Suprapubic skin (tissue), 4 donors: ENCODE measurements around the gene WAPL.

ENCODE experiments used
- CTCF ChIP-seq, 2 donors: fragments of 200-600 bp in 1 of 2; fragments of 450-650 bp in 1 of 2; sonication (generic) in 1 of 2; IDR thresholded peaks; one replicate each; pipeline ENCODE4 v1.5.1; 2016 to 2019; ENCODE audit warnings: antibody characterized with exemption in 2 of 2, mild to moderate bottlenecking in 1 of 2, moderate library complexity in 1 of 2
- EP300 ChIP-seq: sonication (generic); formaldehyde crosslinking; IDR thresholded peaks from one replicate; pipeline ENCODE4 v1.6.1; 2017; ENCODE audit warnings: antibody characterized with exemption
- POLR2A ChIP-seq, 2 donors: fragments of 450-650 bp; IDR thresholded peaks; one replicate each; pipeline ENCODE4 v1.6.1; 2017; ENCODE audit warnings: antibody characterized with exemption in 2 of 2, mild to moderate bottlenecking in 2 of 2, moderate library complexity in 2 of 2
- POLR2AphosphoS5 ChIP-seq, 3 donors: sonication (generic); formaldehyde crosslinking; IDR thresholded peaks; one replicate each; pipeline ENCODE4 v1.6.1; 2017; ENCODE audit warnings: antibody characterized with exemption in 3 of 3

DNA sequence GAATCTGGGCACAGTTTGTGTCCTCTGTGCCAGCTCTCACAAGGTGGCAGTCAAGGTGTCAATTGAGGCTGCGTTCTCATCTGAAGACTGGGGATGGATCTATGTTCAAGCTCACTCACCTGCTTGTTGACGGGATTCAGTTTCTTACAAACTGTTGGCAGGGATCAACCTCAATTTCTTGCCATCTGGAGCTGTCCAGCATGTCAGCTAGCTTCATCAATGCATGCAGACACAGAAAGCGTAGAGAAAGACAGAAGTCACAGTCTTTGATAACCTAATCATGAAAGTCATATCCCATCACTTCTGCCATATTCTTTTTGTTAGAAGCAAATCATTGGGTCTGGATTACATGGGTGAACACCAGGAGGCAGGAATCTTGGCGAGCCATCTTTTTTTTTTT lies 32.0 kb upstream of the WAPL start:
- TF ChIP-seq CTCF (IDR thresholded peaks at IDR 0.05) (no peak), EP300 (no peak), POLR2A (IDR thresholded peaks at IDR 0.05) (no peak), POLR2AphosphoS5 (IDR thresholded peaks at IDR 0.05) (no peak)
